KG1 (cell line): ENCODE results near the gene STK40.

ENCODE experiments used
- DNase-seq: peaks from one replicate; lab custom pipeline; 2025; lab: John Stamatoyannopoulos, UW

Gene STK40

DNA sequence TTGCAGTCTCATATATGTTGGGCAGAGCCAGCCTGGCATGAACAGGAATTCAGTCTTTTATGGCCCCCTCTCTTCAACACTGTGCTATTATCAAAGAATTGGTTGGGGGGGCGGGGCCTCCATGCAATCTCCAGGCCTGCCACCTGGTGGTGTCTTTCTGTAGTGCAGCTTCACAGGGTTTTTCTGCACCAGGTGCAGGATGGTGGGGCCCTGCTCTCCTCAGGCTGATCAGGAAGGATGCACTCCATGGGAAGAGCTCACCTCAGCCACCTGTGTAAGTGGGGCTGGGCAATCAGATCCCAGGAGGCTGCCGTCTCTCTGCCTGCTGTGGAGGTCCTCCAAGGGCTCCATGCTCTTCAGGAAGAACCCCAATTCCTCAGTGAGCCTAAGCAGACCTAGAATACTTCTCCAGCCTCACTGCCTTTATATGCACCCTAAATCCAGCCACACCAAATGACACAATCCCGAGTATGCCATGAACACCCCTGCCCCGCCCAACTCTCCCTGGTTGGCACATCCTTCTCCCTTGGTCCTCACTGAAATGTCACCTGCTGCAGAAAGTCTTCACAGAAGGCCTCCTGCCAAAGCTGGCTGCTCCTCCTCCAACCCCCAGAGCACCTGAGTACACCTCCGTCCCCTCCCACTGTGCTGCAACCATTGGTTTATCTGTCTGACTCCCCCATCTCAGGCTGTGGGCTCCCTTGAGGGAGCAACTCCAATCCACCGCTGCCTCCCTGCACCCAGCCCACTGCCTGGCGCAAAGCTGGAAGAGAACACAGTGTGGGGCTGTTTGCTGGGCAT lies 16.5 kb downstream of the STK40 start:
- DNase-seq: peak; percentile 69

GRCh38 chr1:36367798-36368197 lies 17.9 kb downstream of the STK40 start:
- no peak for DNase-seq

- no peak for DNase-seq
These were observed 18.7 kb downstream of the STK40 start for GRCh38 chr1:36367066-36367465.

DNA sequence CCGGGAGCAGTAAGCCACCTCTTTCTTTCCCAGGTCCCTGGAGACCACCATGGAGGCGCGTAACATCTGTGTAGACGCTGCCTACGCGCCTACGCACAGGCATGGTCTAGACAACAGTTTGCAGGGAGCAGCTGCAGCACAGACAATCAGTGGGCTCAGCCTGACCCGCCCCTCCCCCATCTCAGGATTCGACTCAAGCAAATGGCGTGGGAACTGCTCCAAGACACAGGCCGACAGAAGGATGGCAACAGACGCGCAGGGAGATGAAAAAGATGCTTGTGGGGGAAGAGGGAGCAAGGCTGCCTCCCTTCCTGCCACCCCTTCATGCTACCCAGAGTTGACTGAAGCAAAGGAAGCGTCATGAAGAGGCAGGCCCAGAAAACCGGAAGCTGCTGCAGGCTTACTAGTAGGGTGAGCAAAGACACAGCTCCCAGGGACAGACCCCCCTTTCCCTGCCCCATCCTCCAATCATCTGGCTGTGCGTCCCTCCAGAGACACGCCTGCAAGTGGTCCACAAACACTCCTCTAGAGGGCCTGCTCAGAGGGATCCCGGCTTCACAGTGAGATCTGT lies 19.5 kb downstream of the STK40 start:
- DNase-seq: no peak

DNA sequence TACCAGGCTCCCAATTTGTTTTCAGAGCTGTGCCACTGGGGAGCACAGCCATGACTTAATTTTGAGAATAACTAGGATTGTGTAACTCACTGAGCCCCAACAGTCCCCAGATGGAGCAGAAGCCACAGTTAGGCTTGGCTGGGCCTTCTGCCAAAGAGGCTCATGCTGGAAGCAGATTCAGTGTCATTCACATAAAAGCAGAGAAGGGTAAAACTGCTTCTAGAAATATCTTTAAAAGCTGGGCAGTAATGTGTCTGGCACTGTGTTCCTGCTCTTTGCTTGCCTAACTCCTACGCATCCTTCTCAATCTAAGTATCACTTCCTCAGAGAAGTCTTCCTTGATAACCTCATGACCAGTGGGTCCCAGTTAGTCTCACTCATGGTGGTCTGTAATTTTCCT lies 20.3 kb downstream of the STK40 start:
- peak; percentile 9 for DNase-seq

GRCh38 chr1:36359911-36360550 lies 25.7 kb downstream of the STK40 start:
- DNase-seq: no peak

DNA sequence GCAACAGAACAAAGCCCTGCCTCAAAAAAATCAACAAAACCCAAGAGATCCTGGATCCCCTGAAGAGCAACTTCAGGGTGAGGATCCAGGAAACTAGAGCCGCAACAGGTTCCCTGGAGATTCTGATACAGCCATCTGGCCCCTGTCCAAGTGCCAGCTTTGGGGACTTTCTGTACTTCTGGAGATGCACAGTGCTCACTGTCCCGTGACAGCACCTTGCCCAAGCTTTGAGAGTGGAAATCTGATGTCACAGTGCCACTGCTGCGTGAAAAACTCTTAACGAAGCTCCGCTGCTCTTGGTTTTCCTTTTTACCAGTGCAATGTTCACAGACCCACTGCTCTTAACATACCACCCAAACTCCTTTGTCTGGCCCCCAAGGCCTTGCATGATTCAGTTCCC lies 26.3 kb downstream of the STK40 start:
- DNase-seq: no peak

- no peak for DNase-seq
These were observed 27.1 kb downstream of the STK40 start for GRCh38 chr1:36358514-36359084.

DNA sequence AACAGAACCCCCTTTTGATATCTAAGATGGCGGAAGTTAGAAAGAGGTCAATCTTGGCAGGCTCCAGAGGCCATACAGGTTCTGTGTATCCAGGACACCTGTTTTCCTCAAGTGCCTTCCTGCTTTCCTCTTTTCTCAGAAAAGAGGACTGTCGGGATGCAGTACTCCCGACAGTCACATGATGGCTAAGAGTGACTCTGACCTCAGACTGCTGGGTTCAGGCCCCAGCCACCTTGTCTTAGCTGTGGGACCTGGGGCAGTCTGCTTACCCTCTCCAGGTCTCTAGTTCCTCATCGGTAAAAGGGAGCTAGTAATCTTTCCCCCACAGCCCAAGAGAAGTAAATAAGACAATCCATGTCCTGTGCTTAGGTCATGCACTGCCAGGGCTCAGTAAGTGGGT lies 29.9 kb downstream of the STK40 start:
- DNase-seq: no peak

- DNase-seq: no peak
These were observed 31.2 kb downstream of the STK40 start for GRCh38 chr1:36354486-36354885.

- DNase-seq: no peak
These were observed 32.5 kb downstream of the STK40 start for GRCh38 chr1:36352910-36353878.

GRCh38 chr1:36352125-36352909 lies 33.4 kb downstream of the STK40 start:
- DNase-seq: no peak

DNA sequence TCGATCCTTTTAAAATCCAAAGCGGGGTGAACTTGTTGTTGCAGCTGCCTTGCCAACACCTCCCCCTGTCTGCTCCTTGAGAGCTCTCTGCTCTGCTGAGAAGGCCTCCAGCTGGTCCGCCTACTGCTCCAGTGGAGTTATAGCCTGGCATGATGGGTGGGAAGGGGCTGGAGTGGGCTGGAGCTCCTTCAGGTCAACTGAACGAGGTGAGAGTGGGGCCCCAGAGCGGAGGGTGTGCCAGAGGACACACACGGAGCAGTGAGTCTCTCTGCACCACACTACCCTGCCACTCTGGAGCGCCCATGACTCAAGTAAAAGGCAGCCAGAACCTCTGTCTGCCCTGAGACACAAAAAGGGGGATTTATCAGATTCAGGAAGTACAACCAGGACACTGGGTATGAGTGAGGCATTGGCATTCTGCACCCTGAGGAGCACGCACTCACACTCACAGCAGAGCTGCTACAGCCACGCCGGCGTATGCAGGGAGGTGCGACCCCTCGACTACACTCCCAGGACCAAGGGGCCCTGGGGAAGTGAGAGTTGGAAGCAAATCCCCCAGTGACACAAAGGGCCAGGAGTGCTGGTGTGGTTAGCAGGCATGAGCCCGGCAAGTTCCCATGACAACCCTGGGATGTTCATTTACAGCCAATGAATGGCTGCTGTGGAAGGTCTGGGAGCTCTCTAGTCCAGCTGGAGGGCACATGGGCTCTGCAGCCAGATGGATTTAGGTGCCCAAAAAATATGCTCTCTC lies 34.3 kb downstream of the STK40 start:
- DNase-seq: no peak

- no peak for DNase-seq
These were observed 35.0 kb downstream of the STK40 start for GRCh38 chr1:36350659-36351226.

GRCh38 chr1:36349839-36350238 lies 35.9 kb downstream of the STK40 start:
- DNase-seq: no peak

DNA sequence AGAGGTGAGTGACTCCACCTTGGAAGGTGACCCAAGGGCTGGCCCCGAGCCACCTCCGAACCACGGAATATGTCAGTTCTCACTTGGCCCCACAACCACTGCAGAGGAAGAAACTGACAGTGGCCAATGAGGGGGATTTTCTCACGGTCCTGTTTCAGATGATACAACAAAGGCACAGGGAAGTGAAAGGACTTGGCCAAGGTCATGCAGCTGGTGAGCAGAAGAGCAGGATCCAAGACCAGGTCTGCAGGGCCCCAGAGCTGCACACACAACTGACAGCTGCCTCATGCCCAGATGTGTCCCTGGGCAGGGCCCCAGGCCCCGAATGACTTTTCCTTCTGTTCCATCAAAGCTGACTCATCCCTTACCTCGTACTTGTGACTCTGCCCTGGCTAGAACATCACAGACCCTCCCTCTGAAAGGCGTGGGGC lies 36.5 kb downstream of the STK40 start:
- no peak for DNase-seq

GRCh38 chr1:36346741-36347370 lies 38.9 kb downstream of the STK40 start:
- no peak for DNase-seq

DNA sequence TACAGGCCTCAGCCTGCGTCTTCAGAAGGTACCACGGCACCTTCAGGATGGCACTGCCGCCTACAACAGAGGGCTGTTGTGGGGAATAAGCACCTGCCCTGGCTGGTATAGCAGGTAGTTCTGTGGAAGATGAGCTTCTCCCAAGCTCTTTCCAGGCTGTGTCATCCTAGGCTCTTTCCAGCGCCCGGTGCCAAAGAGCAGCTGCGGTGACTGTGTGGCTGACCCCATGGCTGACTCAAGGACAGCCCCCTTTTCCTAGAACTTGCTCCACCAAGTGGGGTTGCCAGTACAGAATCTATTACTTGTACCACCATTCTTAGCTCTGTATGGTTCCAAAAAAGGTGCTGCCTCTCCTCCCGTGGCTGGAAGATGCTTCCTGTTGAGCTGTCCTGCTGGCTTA lies 40.4 kb downstream of the STK40 start:
- DNase-seq: no peak

DNA sequence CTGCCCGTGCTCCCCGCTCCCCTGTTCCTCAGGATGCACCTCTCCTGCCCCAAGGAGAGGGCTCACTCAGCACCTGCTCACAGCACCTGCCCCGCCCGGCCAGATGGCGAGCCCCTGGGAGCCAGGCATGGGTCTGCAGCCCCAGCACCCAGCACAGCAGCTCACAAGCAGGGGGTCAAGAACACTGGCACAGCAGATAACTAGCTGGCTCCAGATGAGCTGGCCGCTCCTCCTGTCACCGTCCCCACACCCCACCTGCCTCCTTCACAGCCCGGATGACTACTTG lies 41.4 kb downstream of the STK40 start:
- DNase-seq: no peak
